Measurements from ENCODE around the gene ZNF516.

Gene ZNF516

GRCh38 chr18:76368976-76369375 lies 126.1 kb downstream of the ZNF516 start:
- TF ChIP-seq SNAI2 (CRISPR knock-in tag; IDR thresholded peaks at IDR 0.05) (no peak), ZFP30 (CRISPR knock-in tag; IDR thresholded peaks at IDR 0.05) (no peak), CSRNP3 (CRISPR knock-in tag; IDR thresholded peaks at IDR 0.05) (no peak), ZNF70 (CRISPR knock-in tag; IDR thresholded peaks at IDR 0.05) (no peak), ZC3H10 (CRISPR knock-in tag; IDR thresholded peaks at IDR 0.05) (no peak), ZNF565 (CRISPR knock-in tag; conservative IDR thresholded peaks at IDR 0.05; ENCODE audit: low read depth) (no peak), PPARA (CRISPR knock-in tag; IDR thresholded peaks at IDR 0.05; ENCODE audit: borderline replicate concordance) (no peak), ZFP3 (CRISPR knock-in tag; IDR thresholded peaks at IDR 0.05) (no peak), ARNTL (CRISPR knock-in tag; IDR thresholded peaks at IDR 0.05; ENCODE audit: borderline replicate concordance, low read depth) (no peak), OSR1 (CRISPR knock-in tag; IDR thresholded peaks at IDR 0.05) (no peak), TOX (CRISPR knock-in tag; IDR thresholded peaks at IDR 0.05; ENCODE audit: borderline replicate concordance) (no peak), CSDC2 (CRISPR knock-in tag; IDR thresholded peaks at IDR 0.05) (no peak), ZNF8 (CRISPR knock-in tag; IDR thresholded peaks at IDR 0.05) (no peak), TCF4 (CRISPR knock-in tag; IDR thresholded peaks at IDR 0.05; ENCODE audit: borderline replicate concordance) (no peak)
- TF ChIP-seq, protein P1, sequence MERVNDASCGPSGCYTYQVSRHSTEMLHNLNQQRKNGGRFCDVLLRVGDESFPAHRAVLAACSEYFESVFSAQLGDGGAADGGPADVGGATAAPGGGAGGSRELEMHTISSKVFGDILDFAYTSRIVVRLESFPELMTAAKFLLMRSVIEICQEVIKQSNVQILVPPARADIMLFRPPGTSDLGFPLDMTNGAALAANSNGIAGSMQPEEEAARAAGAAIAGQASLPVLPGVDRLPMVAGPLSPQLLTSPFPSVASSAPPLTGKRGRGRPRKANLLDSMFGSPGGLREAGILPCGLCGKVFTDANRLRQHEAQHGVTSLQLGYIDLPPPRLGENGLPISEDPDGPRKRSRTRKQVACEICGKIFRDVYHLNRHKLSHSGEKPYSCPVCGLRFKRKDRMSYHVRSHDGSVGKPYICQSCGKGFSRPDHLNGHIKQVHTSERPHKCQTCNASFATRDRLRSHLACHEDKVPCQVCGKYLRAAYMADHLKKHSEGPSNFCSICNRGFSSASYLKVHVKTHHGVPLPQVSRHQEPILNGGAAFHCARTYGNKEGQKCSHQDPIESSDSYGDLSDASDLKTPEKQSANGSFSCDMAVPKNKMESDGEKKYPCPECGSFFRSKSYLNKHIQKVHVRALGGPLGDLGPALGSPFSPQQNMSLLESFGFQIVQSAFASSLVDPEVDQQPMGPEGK (CRISPR knock-in tag; IDR thresholded peaks at IDR 0.05; ENCODE audit: borderline replicate concordance), result no peak
- no peak for ATAC-seq

DNA sequence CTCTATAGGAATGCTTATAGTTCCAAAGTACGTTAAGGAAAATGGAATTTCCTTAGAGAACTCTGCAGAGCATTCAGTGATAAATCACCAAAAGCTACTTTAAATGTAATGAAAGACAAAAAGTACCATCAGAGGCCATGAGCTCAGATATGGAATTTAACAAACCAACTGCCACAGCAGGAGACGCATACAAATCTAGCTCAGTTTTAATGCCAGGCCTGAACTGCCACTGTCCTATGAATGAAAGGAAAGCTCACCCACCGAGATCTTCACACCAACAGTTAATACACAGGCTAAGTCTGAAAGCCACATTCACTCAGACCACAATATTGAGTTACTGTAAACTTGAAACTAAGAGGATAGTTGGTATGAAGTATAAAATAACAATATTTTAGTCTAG lies 126.8 kb downstream of the ZNF516 start:
- TF ChIP-seq CSDC2 (CRISPR knock-in tag; IDR thresholded peaks at IDR 0.05), result no peak
- TF ChIP-seq, protein P1 (CRISPR knock-in tag; IDR thresholded peaks at IDR 0.05; ENCODE audit: borderline replicate concordance), result no peak
- no peak for TF ChIP-seq PPARA (CRISPR knock-in tag; IDR thresholded peaks at IDR 0.05; ENCODE audit: borderline replicate concordance)
- no peak for TF ChIP-seq CSRNP3 (CRISPR knock-in tag; IDR thresholded peaks at IDR 0.05)
- no peak for TF ChIP-seq ZNF8 (CRISPR knock-in tag; IDR thresholded peaks at IDR 0.05)
- no peak for TF ChIP-seq RARB (CRISPR knock-in tag; IDR thresholded peaks at IDR 0.05)
- TF ChIP-seq OSR1 (CRISPR knock-in tag; IDR thresholded peaks at IDR 0.05), result no peak
- no peak for TF ChIP-seq ARNTL (CRISPR knock-in tag; IDR thresholded peaks at IDR 0.05; ENCODE audit: borderline replicate concordance, low read depth)
- TF ChIP-seq ZFP30 (CRISPR knock-in tag; IDR thresholded peaks at IDR 0.05), result no peak
- TF ChIP-seq ZNF565 (CRISPR knock-in tag; conservative IDR thresholded peaks at IDR 0.05; ENCODE audit: low read depth), result no peak
- no peak for TF ChIP-seq ESRRG (CRISPR knock-in tag; IDR thresholded peaks at IDR 0.05)
- TF ChIP-seq, protein P2, sequence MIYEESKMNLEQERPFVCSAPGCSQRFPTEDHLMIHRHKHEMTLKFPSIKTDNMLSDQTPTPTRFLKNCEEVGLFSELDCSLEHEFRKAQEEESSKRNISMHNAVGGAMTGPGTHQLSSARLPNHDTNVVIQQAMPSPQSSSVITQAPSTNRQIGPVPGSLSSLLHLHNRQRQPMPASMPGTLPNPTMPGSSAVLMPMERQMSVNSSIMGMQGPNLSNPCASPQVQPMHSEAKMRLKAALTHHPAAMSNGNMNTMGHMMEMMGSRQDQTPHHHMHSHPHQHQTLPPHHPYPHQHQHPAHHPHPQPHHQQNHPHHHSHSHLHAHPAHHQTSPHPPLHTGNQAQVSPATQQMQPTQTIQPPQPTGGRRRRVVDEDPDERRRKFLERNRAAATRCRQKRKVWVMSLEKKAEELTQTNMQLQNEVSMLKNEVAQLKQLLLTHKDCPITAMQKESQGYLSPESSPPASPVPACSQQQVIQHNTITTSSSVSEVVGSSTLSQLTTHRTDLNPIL (CRISPR knock-in tag; IDR thresholded peaks at IDR 0.05; ENCODE audit: low read depth), result no peak
- TF ChIP-seq TOX (CRISPR knock-in tag; IDR thresholded peaks at IDR 0.05; ENCODE audit: borderline replicate concordance), result no peak
- TF ChIP-seq, protein P3, sequence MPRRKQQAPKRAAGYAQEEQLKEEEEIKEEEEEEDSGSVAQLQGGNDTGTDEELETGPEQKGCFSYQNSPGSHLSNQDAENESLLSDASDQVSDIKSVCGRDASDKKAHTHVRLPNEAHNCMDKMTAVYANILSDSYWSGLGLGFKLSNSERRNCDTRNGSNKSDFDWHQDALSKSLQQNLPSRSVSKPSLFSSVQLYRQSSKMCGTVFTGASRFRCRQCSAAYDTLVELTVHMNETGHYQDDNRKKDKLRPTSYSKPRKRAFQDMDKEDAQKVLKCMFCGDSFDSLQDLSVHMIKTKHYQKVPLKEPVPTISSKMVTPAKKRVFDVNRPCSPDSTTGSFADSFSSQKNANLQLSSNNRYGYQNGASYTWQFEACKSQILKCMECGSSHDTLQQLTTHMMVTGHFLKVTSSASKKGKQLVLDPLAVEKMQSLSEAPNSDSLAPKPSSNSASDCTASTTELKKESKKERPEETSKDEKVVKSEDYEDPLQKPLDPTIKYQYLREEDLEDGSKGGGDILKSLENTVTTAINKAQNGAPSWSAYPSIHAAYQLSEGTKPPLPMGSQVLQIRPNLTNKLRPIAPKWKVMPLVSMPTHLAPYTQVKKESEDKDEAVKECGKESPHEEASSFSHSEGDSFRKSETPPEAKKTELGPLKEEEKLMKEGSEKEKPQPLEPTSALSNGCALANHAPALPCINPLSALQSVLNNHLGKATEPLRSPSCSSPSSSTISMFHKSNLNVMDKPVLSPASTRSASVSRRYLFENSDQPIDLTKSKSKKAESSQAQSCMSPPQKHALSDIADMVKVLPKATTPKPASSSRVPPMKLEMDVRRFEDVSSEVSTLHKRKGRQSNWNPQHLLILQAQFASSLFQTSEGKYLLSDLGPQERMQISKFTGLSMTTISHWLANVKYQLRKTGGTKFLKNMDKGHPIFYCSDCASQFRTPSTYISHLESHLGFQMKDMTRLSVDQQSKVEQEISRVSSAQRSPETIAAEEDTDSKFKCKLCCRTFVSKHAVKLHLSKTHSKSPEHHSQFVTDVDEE (CRISPR knock-in tag; IDR thresholded peaks at IDR 0.05), result no peak
- no peak for TF ChIP-seq ZNF70 (CRISPR knock-in tag; IDR thresholded peaks at IDR 0.05)
- TF ChIP-seq, protein P4, sequence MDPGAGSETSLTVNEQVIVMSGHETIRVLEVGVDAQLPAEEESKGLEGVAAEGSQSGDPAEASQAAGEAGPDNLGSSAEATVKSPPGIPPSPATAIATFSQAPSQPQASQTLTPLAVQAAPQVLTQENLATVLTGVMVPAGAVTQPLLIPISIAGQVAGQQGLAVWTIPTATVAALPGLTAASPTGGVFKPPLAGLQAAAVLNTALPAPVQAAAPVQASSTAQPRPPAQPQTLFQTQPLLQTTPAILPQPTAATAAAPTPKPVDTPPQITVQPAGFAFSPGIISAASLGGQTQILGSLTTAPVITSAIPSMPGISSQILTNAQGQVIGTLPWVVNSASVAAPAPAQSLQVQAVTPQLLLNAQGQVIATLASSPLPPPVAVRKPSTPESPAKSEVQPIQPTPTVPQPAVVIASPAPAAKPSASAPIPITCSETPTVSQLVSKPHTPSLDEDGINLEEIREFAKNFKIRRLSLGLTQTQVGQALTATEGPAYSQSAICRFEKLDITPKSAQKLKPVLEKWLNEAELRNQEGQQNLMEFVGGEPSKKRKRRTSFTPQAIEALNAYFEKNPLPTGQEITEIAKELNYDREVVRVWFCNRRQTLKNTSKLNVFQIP (CRISPR knock-in tag; IDR thresholded peaks at IDR 0.05; ENCODE audit: borderline replicate concordance, low read depth), result no peak
- ATAC-seq, result no peak
